Measurements from ENCODE around the gene PHF2.

PHF2 gene

DNA sequence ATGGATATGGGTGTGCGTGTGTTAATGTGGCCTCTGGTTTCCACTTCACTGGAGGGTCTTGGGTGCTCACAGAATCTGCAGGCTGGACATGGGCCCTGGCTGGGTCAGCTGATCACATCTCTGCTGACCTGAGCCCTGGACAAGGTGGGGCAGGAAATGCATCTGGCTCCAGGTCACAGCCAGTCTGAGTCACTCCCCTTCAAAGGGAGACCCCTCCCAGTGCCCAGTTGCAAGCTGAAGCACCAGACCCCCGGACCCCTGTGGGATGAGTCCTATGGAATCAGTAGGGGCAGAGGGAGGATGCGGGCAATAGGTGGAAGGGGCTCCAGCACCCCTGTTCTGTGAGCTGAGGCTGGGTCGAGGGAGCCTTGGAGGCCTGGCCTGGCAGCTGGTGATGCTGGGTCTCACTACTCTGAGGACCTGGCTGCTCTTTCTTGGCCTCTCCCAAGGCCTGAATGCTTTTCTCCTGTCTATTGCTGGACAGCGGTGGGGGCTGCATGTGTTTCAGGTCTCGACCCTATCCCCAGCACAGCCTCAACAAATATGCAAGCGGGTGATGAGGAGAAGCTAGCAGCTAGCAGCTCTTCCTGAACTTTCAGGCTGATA is 54.5 kb downstream of the PHF2 start:
- no peak for DNase-seq (ENCODE audit: low read depth)

DNA sequence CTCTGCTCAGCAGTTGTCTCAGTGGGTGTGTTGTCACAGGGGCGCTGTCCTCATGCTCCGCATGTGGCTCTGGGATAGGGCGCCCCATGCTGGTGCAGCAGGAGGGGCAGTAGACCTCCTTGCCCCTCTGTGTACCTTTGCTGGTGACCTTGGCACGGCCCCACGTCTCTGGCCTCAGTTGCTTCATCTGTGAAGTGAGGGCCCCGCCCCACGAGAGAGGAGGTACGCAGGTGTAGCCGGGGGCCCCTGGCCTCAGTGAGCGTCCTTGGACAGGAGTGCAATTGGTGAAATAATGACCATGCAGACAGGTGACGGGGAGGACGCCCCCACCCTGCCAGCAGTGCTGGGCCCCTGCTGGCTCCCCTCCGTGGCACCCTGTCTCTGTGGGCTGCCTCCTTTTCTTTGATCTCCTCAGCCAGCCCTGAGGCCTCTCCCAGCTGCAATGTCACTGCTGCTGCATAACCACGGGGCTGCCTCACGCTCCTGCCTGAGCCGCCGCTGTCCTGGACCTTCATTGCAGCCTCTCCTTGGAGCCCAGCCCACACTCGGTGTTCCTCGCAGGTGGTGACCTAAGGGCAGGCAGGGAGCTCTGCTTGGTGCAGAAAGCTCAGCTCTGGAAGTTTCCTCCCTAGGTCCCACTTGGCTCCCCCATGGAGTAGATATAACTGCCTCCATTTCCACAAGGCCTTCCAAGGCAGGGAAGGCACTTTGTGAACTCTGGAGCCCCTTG is 57.3 kb downstream of the PHF2 start:
- DNase-seq (ENCODE audit: low read depth), result no peak

DNA sequence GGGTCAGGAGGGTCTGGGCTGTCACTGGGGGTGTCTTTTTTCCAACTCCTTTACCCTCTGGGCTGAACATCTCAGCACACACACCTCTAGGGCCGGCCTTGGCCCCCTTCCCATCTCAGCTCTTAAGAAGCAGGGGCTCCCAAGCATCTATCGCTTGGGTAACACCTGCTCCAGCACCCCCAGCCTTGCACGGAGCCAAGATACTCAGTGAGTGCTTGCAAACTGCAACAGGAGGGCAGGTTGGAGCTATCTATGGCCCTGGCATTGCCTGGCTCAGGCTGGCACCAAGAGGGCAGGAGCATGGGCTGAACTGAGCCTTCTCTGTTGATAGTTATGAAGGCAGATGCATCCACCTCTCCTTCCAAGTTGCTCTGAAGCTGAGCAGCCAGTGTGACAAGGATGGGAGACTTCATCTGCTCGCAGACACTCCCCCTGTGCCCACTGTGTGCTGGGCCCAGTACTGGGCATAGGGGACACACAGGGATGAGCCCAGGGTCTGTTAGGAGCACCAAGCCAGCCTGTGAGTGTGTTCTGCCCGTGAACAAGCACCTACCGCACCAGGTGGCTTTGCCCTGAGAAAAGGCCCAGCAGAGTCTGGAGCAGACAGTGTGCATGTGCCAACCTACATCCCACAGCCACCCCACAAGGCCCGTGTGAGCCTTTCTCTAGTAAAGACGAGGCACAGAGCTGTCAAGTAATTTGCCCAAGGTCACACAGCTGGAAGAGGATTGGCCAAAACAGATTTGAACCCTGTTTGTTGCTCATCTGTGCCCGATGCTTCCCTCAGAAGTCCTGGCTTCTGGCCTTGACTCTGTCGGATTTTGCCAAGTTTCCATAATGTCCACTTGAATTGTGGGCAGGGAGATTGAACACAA is 58.2 kb downstream of the PHF2 start:
- no peak for DNase-seq (ENCODE audit: low read depth)

DNA sequence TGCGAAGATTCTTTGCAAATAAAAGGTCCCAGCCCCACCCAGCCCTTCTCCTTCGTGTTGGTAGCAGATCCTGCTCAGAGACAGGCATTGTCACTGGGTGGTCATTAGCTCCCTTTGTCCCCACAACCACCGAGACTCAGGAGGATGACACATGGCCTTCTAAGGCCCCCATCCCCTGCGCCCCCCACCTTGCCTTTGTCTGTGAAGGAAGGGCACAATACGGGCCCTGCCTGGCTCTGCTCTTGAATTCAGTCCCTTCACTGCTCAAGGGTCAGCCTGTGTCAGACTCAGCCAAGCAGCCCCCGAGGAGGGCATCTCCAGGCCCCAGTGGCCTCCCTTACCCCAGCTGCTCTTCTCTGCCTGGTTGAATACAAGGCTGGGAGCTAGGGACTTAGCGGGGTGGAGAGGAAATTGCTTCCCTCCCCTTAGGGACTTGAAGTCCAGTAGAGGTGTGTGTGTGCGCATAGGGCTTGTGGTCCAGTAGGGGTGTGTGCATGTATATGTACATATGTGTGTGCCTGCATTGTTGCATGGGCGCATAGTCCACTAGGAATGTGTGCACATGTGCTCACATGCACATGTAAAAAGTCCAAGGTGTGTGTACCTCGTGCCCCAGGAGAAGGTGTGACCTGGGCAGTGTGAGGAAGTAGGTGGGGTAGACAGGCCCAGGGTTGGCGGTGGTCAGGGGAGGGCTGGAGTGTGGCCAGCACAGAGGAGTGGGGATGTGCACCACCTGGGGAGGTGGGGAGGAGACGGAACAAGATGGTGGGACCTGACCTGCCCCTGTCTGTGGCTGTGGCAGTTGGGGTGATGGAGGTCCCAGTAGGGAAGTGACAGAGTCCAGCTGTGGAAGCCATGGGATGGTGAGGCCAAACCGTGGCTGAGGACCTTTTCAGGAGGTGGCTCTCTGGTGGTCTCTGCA is 59.1 kb downstream of the PHF2 start:
- no peak for DNase-seq (ENCODE audit: low read depth)

DNA sequence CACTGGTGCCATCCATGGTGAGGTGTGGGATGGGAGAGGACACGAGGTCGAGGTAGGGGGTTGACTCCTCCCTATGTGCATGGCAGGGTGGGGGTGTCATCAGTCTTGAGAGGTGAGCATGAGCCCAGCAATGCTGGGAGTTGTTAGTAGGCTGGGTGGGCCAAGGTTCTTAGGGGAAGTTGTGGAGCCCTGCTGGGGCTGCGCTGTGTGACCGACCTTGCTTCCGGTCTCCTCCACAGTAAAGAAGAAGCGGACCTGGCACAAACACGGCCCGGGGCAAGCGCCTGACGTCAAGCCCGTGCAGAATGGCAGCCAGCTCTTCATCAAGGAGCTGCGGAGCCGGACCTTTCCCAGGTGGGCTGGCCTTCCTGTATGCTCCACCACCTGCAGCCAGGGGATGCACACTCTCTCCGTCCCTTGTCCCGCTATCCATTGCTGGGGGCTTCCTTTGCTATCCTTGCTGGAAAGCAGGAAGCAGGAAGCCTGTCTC is 59.8 kb downstream of the PHF2 start:
- no peak for DNase-seq (ENCODE audit: low read depth)

DNA sequence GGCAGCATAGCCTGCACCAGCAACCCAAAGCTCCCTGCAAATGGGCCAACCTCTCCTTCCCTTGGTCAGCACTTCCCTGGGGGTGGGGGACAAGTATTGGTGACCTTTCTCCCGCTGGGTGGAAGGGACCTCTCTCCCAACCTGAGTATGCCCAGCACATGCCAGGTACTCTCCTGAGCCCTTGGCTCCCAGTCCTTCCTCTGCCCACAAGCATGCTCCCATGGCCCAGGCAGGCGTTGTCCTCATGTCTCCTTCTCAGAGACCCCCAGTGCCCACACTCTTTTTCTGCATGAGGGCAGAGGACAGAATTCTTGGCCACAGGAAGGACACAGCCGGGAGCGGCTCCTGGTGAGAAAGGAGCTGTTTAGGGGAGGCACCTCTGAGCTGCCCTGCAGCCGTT is 60.3 kb downstream of the PHF2 start:
- no peak for DNase-seq (ENCODE audit: low read depth)

DNA sequence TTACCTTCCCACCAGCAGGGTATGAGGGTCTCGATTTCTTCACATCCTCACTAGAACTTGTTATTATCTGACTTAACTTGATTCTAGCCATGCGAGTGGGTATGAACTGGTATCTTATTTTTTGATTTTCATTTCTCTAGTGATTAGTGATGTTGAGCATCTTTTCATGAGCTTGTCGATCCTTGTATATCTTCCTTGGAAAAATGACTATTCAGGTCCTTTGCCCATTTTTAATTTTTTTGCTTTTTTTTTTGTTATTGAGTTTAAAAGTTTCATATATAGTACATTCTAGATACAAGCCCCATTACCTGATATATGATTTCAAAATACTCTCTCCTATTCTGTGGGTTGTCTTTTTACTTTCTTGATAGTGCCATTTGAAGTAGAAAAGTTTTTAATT is 61.5 kb downstream of the PHF2 start:
- no peak for DNase-seq (ENCODE audit: low read depth)

DNA sequence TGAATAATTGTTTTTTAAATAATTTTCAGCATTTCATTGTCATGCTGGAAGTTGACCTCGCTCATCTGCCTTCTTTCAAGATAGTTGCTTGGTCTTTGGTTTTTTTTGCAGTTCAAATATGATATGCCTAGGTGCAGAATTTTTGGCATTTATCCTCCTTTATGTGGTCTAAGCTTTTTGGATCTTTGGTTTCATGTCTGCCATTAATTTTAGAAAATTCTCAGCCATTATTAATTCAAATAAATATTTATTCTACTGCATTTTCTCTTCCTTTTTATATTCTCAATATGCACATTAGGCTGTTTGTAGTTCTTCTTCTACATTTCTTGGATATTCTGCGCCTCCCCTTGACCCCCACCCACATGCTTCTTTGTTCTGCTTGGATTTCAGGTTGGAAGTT is 63.6 kb downstream of the PHF2 start:
- no peak for DNase-seq (ENCODE audit: low read depth)

DNA sequence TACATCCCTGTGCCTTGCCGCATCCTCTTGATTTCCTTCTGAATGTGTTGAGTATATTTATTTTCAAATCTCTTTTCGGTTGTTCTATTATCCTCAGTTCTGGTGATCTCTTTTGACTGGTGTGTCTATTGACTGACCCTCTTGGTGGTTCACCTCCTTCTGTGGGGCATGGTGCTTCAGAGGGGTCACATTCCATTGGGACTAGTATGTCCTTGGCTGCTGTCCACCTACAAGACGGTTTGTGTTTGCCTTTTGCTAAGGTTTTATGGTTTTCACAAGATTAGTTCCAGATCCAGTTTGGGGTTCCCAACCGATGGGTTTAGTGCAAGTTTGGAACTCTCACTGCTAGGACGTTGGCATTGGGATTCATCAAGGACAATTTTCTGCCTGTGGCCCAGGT is 66.6 kb downstream of the PHF2 start:
- DNase-seq (ENCODE audit: low read depth), result no peak

DNA sequence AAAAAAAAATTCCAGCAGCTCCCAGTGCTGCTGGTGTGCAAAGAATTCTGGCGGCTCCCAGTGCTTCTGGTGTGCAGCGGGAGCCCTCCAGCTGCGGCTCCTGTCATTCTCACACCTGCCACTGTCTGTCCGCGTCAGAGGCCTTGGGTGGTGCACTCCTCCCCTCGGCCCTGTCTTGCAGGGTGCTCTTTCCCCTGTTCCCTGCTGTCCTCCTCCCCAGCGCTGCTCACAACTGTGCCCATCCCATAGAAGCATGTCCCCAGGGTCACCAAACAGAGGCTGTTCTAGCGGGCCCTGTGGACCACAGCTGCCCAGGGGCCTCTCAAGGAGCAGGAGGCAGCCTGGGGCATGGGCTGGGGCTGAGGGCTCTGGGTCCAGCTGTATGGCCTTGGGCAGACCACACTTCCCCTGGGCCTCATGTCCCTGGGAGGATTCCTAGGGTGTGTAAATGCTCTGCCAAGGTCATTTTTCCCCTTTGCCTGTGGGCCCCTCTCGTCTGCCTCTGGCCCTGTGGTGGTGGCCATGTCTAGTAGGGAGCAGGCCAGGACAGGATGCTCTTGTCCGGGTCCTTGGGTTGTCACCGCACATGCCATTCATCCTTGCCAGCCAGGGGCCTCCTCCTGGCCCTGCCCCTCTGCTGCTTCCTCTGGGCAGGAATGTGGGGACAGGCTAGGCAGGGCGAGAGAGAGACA is 68.2 kb downstream of the PHF2 start:
- DNase-seq (ENCODE audit: low read depth), result no peak

DNA sequence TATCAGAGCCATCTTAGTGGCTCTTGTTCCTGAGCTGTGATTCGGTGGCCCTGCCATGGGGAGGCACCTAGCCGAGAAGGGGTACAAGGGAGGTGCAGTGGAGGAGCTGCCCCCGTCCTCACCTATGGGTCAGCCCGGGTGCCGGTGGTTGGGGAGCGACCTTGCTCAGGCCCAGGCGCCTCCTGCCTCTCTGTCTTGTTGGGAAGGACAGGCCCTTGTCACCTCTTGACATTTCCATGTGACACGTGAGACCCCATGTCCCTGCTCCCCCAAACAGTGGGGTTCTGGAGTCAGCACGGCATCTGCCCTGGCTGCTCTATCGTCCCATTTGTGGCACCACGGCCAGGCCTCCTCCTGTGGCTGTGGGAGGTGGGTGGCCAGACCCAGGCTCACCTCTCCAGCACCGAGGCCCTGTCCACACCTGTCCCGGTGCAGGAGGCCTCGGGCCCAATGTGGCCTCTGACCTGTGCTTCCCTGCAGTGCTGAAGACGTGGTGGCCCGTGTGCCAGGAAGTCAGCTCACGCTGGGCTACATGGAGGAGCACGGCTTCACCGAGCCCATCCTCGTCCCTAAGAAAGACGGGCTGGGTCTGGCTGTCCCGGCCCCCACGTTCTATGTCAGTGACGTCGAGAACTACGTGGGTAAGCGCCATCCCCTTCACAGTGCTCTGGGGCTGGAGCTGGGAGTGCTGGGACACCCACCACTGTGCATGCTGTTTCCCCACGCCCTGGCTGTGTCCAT is 68.9 kb downstream of the PHF2 start:
- no peak for DNase-seq (ENCODE audit: low read depth)

DNA sequence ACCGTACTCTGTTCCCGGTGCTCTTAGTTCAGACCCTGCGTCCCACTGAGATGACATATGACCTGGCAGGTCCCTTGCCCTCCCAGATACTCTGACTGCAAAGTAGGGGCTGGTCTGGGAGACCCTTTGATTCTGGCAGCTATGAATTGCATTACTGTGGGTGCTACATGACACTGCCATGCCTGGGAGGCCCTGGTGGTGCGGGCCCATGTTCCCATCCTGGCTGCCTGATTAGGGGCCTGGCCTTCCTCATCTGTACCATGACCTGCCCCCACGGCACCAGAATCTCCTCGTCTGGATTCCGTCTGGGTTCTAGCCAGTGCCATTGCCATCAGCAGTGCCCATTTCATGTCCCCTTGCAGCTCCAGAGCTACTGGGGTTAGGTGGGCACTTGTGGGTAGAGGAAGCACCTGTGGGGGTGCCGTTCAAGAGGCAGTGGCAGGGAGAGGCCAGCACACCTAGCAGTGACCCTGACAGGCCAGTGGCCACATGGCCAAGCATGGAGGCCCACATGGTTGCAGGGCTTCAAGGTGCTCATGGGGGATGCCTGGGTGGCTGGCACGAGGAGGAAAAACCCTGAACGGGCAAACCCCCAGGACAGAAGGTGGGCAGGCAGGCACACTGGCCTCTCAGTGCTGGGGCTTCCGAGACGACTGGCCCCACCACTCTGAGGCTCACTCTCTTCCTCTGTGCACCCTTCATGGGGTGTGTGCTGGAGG is 69.7 kb downstream of the PHF2 start:
- no peak for DNase-seq (ENCODE audit: low read depth)

DNA sequence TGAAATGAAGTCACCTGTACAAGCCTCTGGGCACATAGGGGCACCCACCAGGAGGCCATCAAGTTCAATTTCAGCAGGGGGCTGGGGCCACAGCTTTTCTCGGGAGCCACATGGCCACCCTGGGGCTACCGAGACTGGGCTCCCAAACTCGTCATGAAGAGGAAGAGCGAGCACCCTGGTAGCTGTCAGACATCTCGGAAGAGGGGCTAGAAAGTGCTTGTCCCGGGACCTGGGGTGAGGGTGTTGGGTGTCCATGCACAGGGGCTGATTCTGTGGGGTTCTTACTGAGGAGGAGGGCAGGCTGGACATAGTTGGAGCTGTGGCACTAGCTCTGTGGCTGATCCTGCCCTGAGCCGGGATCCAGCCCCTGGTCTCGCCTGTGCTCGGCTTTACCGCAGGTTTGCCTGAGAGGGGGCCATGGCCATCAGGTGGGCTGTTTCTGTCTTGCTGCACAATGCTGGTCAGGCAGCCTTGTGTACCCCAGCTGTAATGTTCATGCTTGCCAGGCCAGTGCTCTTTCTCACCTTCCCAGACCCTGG is 70.3 kb downstream of the PHF2 start:
- DNase-seq (ENCODE audit: low read depth), result no peak

DNA sequence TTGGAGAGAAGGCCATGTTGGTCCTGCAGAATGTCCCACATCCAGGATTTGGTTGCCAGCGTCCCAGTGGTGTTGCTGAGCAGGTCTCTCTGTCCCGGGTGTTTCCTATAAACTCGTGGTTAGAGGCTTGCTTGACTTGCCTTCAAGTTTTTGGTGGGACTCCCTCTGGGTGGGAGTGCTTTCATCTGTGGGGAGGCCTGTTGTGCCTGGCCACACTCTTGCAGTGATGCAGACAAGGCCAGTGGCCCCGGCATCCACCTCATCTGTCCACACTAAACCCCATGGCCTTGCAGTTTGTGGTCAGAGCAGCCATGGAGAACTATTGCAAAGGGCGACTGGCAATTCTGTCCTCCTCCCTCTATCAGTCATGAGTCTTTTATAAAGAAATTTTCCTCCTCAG is 71.8 kb downstream of the PHF2 start:
- DNase-seq (ENCODE audit: low read depth), result no peak

DNA sequence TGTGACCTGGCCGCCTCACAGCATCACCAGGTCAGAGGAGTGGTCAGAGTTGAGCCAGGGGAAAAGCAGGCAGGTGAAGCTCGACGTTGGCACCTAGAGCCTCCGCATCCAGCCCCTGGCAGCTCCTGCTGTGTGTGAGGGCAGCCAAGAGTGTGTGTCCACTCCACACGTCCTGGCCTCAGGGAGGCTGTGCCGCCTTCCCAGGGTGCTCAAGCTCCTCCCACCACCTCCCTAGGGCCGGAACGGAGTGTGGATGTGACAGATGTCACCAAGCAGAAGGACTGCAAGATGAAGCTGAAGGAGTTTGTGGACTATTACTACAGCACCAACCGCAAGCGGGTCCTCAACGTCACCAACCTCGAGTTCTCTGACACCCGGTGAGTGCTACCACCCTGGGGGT is 72.5 kb downstream of the PHF2 start:
- DNase-seq (ENCODE audit: low read depth), result no peak

DNA sequence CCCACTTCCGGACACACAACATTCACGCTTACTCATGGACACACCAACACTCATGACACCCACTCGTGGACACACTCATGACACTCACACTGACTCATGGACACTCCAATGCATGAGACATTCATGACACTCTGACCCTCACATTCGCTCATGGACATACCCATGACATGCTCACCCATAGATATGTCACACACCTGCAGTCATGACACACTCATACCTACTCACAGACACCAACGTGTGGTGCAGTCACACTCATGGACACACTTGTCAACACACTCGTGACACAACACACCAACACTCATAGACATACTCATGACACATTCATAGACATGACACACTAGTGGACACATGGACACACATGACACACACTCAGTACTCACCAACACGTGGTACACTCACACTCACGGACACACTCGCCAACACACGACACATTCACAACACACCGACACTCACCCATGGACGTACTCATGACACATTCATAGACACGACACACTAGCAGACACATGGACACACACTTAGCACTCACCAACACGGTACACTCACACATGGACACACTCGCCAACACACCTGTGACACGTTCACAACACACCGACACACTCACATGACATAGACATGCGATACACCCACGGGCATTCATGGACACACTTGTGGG is 73.4 kb downstream of the PHF2 start:
- no peak for DNase-seq (ENCODE audit: low read depth)

DNA sequence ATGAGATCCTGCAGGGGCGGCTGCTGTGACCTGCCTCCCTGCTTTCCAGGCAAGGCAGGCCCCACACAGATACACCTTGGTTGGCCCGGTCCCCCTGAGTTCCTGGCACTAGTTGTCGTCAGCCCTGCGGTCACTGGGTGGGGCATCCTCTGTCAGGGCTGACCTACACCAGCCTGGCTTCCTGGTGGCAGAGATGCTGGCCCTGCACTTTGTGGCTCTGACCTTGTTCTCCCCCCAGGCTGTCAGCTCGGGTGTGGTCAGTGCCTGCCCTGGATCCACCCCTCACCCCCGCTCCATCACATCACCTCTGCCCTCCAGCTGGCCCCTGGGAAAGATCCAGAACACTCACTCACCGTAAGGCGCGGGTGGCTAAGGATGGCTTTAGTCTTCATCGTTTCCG is 74.1 kb downstream of the PHF2 start:
- no peak for DNase-seq (ENCODE audit: low read depth)

DNA sequence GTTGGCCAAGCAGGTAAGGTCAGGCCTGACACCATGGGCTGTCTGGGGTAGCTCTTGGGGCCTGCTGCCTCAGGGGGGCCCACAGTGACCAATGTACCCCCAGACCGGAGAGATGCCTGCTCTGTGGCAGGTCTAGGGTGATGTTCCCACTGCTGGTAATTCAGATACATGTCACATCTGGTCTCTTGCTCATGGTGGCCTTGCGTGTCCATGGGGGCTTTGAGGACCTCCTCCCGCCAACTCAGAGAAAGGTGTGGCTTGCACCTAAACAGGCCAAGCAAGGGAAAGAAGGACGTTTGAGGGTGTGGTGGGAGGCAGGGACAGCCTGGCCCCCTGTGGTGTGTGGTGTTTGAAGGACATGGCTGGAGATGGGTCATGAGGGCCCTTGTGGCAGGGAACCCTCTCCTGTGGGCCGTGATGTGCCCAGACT is 75.2 kb downstream of the PHF2 start:
- DNase-seq (ENCODE audit: low read depth), result no peak
